OCI-LY1 (cell line): ENCODE results near the gene HPS4.

Experiments
- H2AFZ ChIP-seq: fragments of 200-600 bp; sonication (generic), shearing (Covaris generic); 2 replicates; pipeline ENCODE4 v1.6.0; 2014; ENCODE audit warnings: antibody characterized with exemption, mild to moderate bottlenecking, low read length
- H3F3A ChIP-seq: fragments of 200-600 bp; sonication (generic), shearing (Covaris generic); 2 replicates; pipeline ENCODE4 v1.6.0; 2014; ENCODE audit warnings: mild to moderate bottlenecking, antibody characterized with exemption, low read length, moderate library complexity; ENCODE audit not compliant: insufficient read depth
- H3K27ac ChIP-seq: fragments of 200-600 bp; sonication (generic); 2 replicates; pipeline ENCODE4 v1.5.1; 2014; ENCODE audit warnings: low read length, mixed run types, mild to moderate bottlenecking, low read depth; ENCODE audit not compliant: poor library complexity, severe bottlenecking
- H3K27me3 ChIP-seq: fragments of 200-600 bp; sonication (generic); 2 replicates; pipeline ENCODE4 v1.6.0; 2014; ENCODE audit warnings: antibody characterized with exemption, mild to moderate bottlenecking, low read length, moderate library complexity; ENCODE audit not compliant: insufficient read depth
- H3K36me3 ChIP-seq: fragments of 200-600 bp; sonication (generic); 2 replicates; pipeline ENCODE4 v1.6.1; 2014; ENCODE audit warnings: mild to moderate bottlenecking, antibody characterized with exemption, low read length, moderate library complexity, mixed read lengths; ENCODE audit not compliant: insufficient read depth
- H3K4me1 ChIP-seq: fragments of 200-600 bp; sonication (generic); 2 replicates; pipeline ENCODE4 v1.5.1; 2014; ENCODE audit warnings: mild to moderate bottlenecking, low read length, moderate library complexity; ENCODE audit not compliant: insufficient read depth, severe bottlenecking
- H3K4me2 ChIP-seq: fragments of 200-600 bp; sonication (generic), shearing (Covaris generic); 2 replicates; pipeline ENCODE4 v1.6.1; 2014; ENCODE audit warnings: low read length
- H3K4me3 ChIP-seq: fragments of 200-600 bp; sonication (generic); 2 replicates; pipeline ENCODE4 v1.5.1; 2014; ENCODE audit warnings: low read length, low read depth, mild to moderate bottlenecking, mixed read lengths; ENCODE audit not compliant: poor library complexity, severe bottlenecking
- H3K79me2 ChIP-seq: fragments of 200-600 bp; shearing (Covaris generic); 2 replicates; pipeline ENCODE4 v1.6.1; 2016; ENCODE audit warnings: mixed run types, low read length, mixed read lengths; ENCODE audit not compliant: insufficient read depth
- H3K9ac ChIP-seq: fragments of 200-600 bp; sonication (generic), shearing (Covaris generic); 2 replicates; pipeline ENCODE4 v1.6.1; 2014; ENCODE audit warnings: mild to moderate bottlenecking, low read length, mixed read lengths
- H3K9me2 ChIP-seq: fragments of 200-600 bp; sonication (generic), shearing (Covaris generic); 2 replicates; pipeline ENCODE4 v1.6.1; 2014; ENCODE audit warnings: low read depth, mild to moderate bottlenecking, low read length, mixed read lengths
- H3K9me3 ChIP-seq: fragments of 200-600 bp; shearing (Covaris generic); 2 replicates; pipeline ENCODE4 v1.6.1; 2014; ENCODE audit warnings: low read length, mixed read lengths
- H4K20me1 ChIP-seq: fragments of 200-600 bp; sonication (generic), shearing (Covaris generic); 2 replicates; pipeline ENCODE4 v1.6.0; 2016; ENCODE audit warnings: mild to moderate bottlenecking, low read length; ENCODE audit not compliant: insufficient read depth
- CTCF ChIP-seq: fragments of 200-600 bp; sonication (generic), shearing (Covaris generic); IDR thresholded peaks from 2 replicates; pipeline ENCODE4 v1.5.1; 2017; ENCODE audit warnings: mild to moderate bottlenecking, antibody characterized with exemption, low read length, moderate library complexity, mixed read lengths
- EZH2 ChIP-seq: fragments of 200-600 bp; sonication (generic), shearing (Covaris generic); IDR thresholded peaks from 2 replicates; pipeline ENCODE4 v1.8.0; 2017; ENCODE audit warnings: borderline replicate concordance, mixed run types, mild to moderate bottlenecking, antibody characterized with exemption, low read length, moderate library complexity, mixed read lengths

Gene HPS4

GRCh38 chr22:26460202-26460601 is 23.4 kb downstream of the HPS4 start:
- H3K9ac ChIP-seq, result no peak overlapping the region
- peaks cover 9% of the 10 kb centered on the region for H3K79me2 ChIP-seq
- H3K4me1 ChIP-seq, result peaks cover 7% of the 10 kb centered on the region
- H3K27ac ChIP-seq, result no peak overlapping the region
- H4K20me1 ChIP-seq, result no peaks in the 10 kb centered on the region
- H3K36me3 ChIP-seq, result peaks cover 90% of the 10 kb centered on the region
- no peaks in the 10 kb centered on the region for H3K9me2 ChIP-seq
- H3F3A ChIP-seq, result no peaks in the 10 kb centered on the region
- H2AFZ ChIP-seq, result no peak overlapping the region
- no peak overlapping the region for H3K4me2 ChIP-seq
- H3K4me3 ChIP-seq, result no peak overlapping the region
- no peak for TF ChIP-seq CTCF
- no peak for TF ChIP-seq EZH2
- H3K9me3 ChIP-seq, result no peaks in the 10 kb centered on the region
- H3K27me3 ChIP-seq, result no peaks in the 10 kb centered on the region

- H3K9me2 ChIP-seq, result no peaks in the 10 kb centered on the region
- H3K36me3 ChIP-seq, result peaks cover 81% of the 10 kb centered on the region
- no peak for TF ChIP-seq EZH2
- TF ChIP-seq CTCF, result no peak
- H3K27ac ChIP-seq, result no peak overlapping the region
- no peaks in the 10 kb centered on the region for H3F3A ChIP-seq
- peaks cover 9% of the 10 kb centered on the region for H3K79me2 ChIP-seq
- no peak overlapping the region for H3K9ac ChIP-seq
- no peak overlapping the region for H3K4me2 ChIP-seq
- H3K9me3 ChIP-seq, result no peaks in the 10 kb centered on the region
- H2AFZ ChIP-seq, result no peak overlapping the region
- H3K4me3 ChIP-seq, result no peak overlapping the region
- H4K20me1 ChIP-seq, result no peaks in the 10 kb centered on the region
- no peaks in the 10 kb centered on the region for H3K27me3 ChIP-seq
- H3K4me1 ChIP-seq, result no peaks in the 10 kb centered on the region
Measured at GRCh38 chr22:26457661-26458272, 25.8 kb downstream of the HPS4 start.

- H2AFZ ChIP-seq, result no peak overlapping the region
- H3F3A ChIP-seq, result no peaks in the 10 kb centered on the region
Measured at GRCh38 chr22:26453812-26454500, 29.6 kb downstream of the HPS4 start.

More at GRCh38 chr22:26453812-26454500, 29.6 kb downstream of the HPS4 start:
- H4K20me1 ChIP-seq, result no peaks in the 10 kb centered on the region
- no peak overlapping the region for H3K9ac ChIP-seq
- H3K27me3 ChIP-seq, result no peaks in the 10 kb centered on the region
- TF ChIP-seq EZH2 (no peak), CTCF (no peak)
- no peak overlapping the region for H3K4me3 ChIP-seq
- no peaks in the 10 kb centered on the region for H3K79me2 ChIP-seq
- H3K9me2 ChIP-seq, result no peaks in the 10 kb centered on the region
- H3K4me1 ChIP-seq, result no peaks in the 10 kb centered on the region
- no peak overlapping the region for H3K27ac ChIP-seq
- no peak overlapping the region for H3K4me2 ChIP-seq
- H3K9me3 ChIP-seq, result no peaks in the 10 kb centered on the region
- H3K36me3 ChIP-seq, result peaks cover 76% of the 10 kb centered on the region
